Measurements from ENCODE around the gene FMNL2.
A peak's percentile ranks its signal among the peaks of the same experiment; 100 is the strongest.

Gene FMNL2

GRCh38 chr2:152674334-152674733 is 339.4 kb downstream of the FMNL2 start:
- no peak for DNase-seq

GRCh38 chr2:152676461-152676860 is 341.5 kb downstream of the FMNL2 start:
- no peak for DNase-seq

GRCh38 chr2:152678808-152679207 is 343.8 kb downstream of the FMNL2 start:
- no peak for DNase-seq

GRCh38 chr2:152682663-152683062 is 347.7 kb downstream of the FMNL2 start:
- no peak for DNase-seq

GRCh38 chr2:152683400-152683799 is 348.4 kb downstream of the FMNL2 start:
- no peak for DNase-seq

GRCh38 chr2:152686321-152686720 is 351.3 kb downstream of the FMNL2 start:
- no peak for DNase-seq

GRCh38 chr2:152693033-152693432 is 358.1 kb downstream of the FMNL2 start:
- no peak for DNase-seq

GRCh38 chr2:152694161-152694661 is 359.2 kb downstream of the FMNL2 start:
- DNase-seq = peak in 1 of 2 experiments; percentile 55

- no peak for DNase-seq
Measured at GRCh38 chr2:152695763-152696162, 360.8 kb downstream of the FMNL2 start.

- no peak for DNase-seq
Measured at GRCh38 chr2:152696476-152696875, 361.5 kb downstream of the FMNL2 start.

All from stimulated activated CD4-positive, alpha-beta T cell treated with anti-CD3 and anti-CD28 coated beads, Interleukin-4, amount 100 ng/mL, for 4 hours (primary cell).